D721Med (cell line): ENCODE measurements around the gene NUMA1.

Experiments used
- DNase-seq: peaks from one replicate; pipeline ENCODE4 v3.0.0; 2011; ENCODE audit warnings: low spot score; ENCODE audit not compliant: insufficient read length
- FAIRE-seq: peaks from 2 replicates; lab custom pipeline; 2011; peaks lifted over from hg19 to GRCh38; lab: Jason Lieb, UNC
- CTCF ChIP-seq: IDR thresholded peaks from 2 replicates; pipeline ENCODE4 v1.5.1; 2012; ENCODE audit warnings: mild to moderate bottlenecking, control low read depth; ENCODE audit not compliant: insufficient read depth; ENCODE audit errors: missing control alignments

Gene NUMA1

GRCh38 chr11:72100009-72100408 lies 19.7 kb upstream of the NUMA1 start:
- no peak for DNase-seq
- no peak for FAIRE-seq
- TF ChIP-seq CTCF = no peak

GRCh38 chr11:72098741-72099140 lies 18.4 kb upstream of the NUMA1 start:
- FAIRE-seq (no peak), DNase-seq (no peak)
- no peak for TF ChIP-seq CTCF

GRCh38 chr11:72091292-72091691 lies 10.9 kb upstream of the NUMA1 start:
- DNase-seq (peak; percentile 68), FAIRE-seq (no peak)
- peak; percentile 80 for TF ChIP-seq CTCF

GRCh38 chr11:72088076-72088808 lies 7.9 kb upstream of the NUMA1 start:
- no peak for TF ChIP-seq CTCF
- DNase-seq = no peak
- no peak for FAIRE-seq

GRCh38 chr11:72085621-72086351 lies 5.4 kb upstream of the NUMA1 start:
- DNase-seq (no peak), FAIRE-seq (no peak)
- TF ChIP-seq CTCF = no peak

- no peak for TF ChIP-seq CTCF
- DNase-seq (no peak), FAIRE-seq (no peak)
Measured at GRCh38 chr11:72084965-72085364, 4.6 kb upstream of the NUMA1 start.

GRCh38 chr11:72084076-72084475 lies 3.7 kb upstream of the NUMA1 start:
- no peak for TF ChIP-seq CTCF
- DNase-seq = no peak
- FAIRE-seq = no peak
